Gastroesophageal sphincter (tissue), 3 donors: ENCODE data around the gene CYB561.

Experiments
- POLR2A ChIP-seq, 2 donors: fragments of 450-650 bp; IDR thresholded peaks; one replicate each; pipeline ENCODE4 v1.6.1; 2017; ENCODE audit warnings: antibody characterized with exemption in 2 of 2, mild to moderate bottlenecking in 2 of 2, moderate library complexity in 1 of 2
- POLR2AphosphoS5 ChIP-seq: sonication (generic); formaldehyde crosslinking; IDR thresholded peaks from one replicate; pipeline ENCODE4 v1.6.1; 2017; ENCODE audit warnings: antibody characterized with exemption
- TF ChIP-seq, protein P1 (sequence below), 4 experiments: fragments of 200-600 bp in 2 of 4; fragments of 450-650 bp in 2 of 4; sonication (generic) in 1 of 4; IDR thresholded peaks; one replicate each; pipeline ENCODE4 v1.5.1; 2017 to 2019; ENCODE audit warnings: antibody characterized with exemption in 4 of 4, mild to moderate bottlenecking in 2 of 4, moderate library complexity in 2 of 4

DNA sequence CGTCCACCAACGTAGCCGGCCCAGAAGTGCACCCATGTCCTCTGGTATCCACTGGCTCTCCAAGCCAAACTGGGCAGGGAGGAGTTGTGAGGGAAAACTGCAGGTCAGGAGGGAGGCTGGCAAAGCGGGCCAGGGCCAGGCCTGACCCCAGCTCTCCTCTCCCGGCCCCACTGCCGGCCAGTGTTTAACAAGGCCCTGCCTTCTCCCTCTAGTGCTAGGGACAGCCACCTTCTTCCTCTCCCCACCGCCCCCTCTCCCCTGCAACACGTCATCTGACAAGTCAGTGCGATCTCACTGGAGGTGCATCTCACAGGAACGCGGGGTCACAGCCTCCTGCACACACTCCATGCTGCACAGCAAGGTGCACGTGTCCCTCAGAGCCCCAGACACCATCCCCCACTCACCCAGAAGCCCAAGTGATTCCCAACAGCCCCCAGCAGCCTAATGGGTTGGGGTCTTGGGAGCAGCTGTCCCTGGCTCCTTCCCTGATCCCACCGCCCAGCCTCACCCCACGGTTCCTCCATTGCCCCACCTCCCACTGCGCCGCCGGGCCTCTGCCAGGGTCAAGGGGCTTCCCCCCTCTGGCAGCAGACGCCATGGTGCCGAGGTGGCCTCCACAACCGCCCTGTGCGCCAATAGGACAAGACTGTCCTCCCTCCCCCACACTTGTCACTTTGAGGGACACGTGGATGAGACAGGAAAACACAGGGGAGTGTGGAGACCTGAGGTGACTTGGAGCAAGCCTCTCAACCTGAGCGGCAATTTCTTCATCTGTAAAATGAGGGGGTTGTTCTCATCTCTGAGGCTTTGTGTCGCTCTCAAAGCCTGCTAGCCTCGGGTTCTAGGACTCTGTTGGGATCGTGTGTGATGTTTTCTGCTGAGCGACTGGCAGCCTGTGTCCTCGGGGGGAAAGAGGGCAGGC lies 29.6 kb upstream of the CYB561 start:
- TF ChIP-seq, protein P1, sequence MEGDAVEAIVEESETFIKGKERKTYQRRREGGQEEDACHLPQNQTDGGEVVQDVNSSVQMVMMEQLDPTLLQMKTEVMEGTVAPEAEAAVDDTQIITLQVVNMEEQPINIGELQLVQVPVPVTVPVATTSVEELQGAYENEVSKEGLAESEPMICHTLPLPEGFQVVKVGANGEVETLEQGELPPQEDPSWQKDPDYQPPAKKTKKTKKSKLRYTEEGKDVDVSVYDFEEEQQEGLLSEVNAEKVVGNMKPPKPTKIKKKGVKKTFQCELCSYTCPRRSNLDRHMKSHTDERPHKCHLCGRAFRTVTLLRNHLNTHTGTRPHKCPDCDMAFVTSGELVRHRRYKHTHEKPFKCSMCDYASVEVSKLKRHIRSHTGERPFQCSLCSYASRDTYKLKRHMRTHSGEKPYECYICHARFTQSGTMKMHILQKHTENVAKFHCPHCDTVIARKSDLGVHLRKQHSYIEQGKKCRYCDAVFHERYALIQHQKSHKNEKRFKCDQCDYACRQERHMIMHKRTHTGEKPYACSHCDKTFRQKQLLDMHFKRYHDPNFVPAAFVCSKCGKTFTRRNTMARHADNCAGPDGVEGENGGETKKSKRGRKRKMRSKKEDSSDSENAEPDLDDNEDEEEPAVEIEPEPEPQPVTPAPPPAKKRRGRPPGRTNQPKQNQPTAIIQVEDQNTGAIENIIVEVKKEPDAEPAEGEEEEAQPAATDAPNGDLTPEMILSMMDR (IDR thresholded peaks at IDR 0.05): no peak
- TF ChIP-seq POLR2AphosphoS5 (no peak), POLR2A (IDR thresholded peaks at IDR 0.05) (no peak)
